ENCODE results near the gene TTLL12. TPM values are rescaled to one million over a fixed set of nuclear protein-coding genes. Genes with fewer than 3 reads are reported as not detected.

TTLL12 gene
- 78.0 TPM for polyA plus RNA-seq (2012; ENCODE audit: insufficient read depth, insufficient read length, low read depth)

DNA sequence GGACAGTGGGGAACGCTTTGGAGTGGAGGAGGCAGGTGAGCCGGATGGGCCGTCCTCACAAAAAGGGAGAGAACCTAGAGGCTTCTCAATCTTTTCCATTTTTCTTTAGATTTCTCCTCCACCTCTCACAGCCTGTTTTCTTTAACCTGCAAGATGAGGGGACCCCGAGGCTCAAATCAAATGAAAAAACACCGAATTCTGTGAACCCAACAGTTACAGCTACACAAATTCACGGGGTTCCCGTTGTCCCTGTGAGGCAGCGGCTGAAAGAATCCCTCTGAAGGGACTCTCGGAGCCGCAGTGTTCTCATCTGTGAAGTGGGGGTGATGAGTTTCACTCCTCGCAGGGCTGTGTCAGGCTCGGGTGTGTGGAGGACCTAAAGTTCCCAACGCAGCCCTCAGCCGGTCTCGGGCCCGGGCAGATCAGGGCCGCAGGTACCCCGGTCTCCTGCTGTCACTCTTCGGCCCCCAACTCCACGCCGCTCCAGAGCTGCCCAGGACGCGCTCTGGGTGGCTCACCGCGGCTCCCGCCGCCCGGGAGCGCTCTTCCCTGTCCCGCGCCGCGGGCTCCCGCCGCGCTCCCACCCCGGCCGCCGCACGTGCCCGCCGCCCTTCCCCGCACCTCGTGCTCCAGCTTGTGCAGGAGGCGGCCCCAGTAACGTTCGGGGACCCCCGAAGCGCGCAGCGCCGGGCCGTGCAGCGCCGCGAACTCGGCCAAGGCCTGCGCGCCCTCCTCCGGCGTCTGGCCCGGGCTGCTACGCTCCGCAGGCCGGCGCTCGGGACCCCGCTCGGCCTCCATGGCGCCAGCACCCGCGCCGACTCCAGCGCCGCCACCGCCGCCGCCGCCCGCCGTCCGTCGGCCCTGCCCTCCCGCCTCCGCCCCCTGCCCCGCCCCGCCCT lies at the start of gene TTLL12:
Gene TTLL12 (minus strand): TSS at position 863 of the 899 bp plus-strand sequence. CDS start 65 bp downstream, at position 798.
- peaks cover 3% of the 10 kb centered on the region; the same call in 1 of the 2 replicates for H3K4me1 ChIP-seq
- TF ChIP-seq, protein P1, sequence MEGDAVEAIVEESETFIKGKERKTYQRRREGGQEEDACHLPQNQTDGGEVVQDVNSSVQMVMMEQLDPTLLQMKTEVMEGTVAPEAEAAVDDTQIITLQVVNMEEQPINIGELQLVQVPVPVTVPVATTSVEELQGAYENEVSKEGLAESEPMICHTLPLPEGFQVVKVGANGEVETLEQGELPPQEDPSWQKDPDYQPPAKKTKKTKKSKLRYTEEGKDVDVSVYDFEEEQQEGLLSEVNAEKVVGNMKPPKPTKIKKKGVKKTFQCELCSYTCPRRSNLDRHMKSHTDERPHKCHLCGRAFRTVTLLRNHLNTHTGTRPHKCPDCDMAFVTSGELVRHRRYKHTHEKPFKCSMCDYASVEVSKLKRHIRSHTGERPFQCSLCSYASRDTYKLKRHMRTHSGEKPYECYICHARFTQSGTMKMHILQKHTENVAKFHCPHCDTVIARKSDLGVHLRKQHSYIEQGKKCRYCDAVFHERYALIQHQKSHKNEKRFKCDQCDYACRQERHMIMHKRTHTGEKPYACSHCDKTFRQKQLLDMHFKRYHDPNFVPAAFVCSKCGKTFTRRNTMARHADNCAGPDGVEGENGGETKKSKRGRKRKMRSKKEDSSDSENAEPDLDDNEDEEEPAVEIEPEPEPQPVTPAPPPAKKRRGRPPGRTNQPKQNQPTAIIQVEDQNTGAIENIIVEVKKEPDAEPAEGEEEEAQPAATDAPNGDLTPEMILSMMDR (IDR thresholded peaks at IDR 0.05; ENCODE audit: low read depth, low read length), result no peak

DNA sequence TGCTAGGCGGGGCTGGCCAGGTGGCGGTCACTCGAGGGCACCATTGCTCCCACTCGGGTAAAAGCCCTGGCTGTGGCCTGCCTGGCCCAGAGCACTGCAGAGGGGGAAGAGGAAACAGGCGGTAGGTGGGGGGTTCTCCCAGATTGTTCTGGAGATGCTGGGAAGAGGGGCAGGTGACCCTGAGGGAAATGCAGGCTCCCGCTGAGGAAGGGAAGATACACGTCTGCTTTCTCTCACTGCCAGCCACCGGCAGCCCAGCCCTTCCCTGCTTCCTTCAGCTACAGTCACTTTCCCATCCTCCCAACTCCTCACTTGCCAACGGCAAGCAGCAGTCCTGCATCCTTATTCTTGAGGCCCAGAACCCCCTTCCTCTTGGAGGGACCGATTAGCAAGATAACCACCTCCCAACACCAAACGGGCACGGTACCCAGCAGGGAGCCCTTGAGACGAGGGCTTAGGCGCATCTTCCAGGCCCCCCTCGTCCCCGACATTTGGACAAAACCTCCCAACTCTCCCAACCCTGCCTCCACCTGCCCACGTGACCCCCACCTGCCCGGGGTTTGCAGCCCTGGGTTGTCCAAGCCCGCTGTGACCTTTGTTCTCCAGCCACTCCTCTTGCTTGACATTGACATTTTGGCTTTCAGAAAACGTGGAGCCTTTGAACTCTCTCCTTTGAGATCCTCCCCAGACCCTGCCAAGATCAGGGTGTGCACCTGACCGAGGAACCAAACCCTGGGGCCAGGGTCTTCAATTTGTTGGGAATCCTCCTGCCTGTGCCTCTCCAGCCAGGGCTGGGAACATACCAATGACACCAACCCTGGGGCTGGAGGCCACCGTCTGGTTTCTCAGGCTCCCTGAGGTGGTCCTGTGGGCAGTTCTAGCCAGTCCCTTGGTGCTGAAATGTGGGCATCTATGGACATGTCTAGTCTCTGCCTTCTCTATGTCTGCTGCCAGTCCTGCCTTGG lies 48.8 kb upstream of the TTLL12 start:
- no peaks in the 10 kb centered on the region for H3K9me3 ChIP-seq
- H3K27me3 ChIP-seq, result no peaks in the 10 kb centered on the region
- no peak overlapping the region for H3K4me3 ChIP-seq (ENCODE audit: low read depth, low read length)
- peaks cover 49% of the 10 kb centered on the region for H3K4me1 ChIP-seq
- TF ChIP-seq, protein P1 (IDR thresholded peaks at IDR 0.05; ENCODE audit: low read depth, low read length), result no peak
- no peaks in the 10 kb centered on the region for H3K36me3 ChIP-seq
- DNase-seq, result peak; percentile 40

More for the DNA sequence above, at the start of gene TTLL12:
- H3K4me3 ChIP-seq (ENCODE audit: low read depth, low read length), result peak within 1 kb of the TSS; percentile 85
- no peaks in the 10 kb centered on the region for H3K9me3 ChIP-seq
- DNase-seq, result peak; percentile 80
- peaks cover 32% of the 10 kb centered on the region for H3K36me3 ChIP-seq
- H3K27me3 ChIP-seq, result no peaks in the 10 kb centered on the region

- Histone ChIP-seq H3K4me1 (peaks cover 40% of the 10 kb centered on the region), H3K36me3 (no peaks in the 10 kb centered on the region), H3K9me3 (no peaks in the 10 kb centered on the region), H3K4me3 (ENCODE audit: low read depth, low read length) (no peak overlapping the region), H3K27me3 (no peaks in the 10 kb centered on the region)
- DNase-seq, result peak; percentile 41
- TF ChIP-seq, protein P1 (IDR thresholded peaks at IDR 0.05; ENCODE audit: low read depth, low read length), result no peak
Observed at GRCh38 chr22:43234264-43234988, 47.5 kb upstream of the TTLL12 start.

GRCh38 chr22:43233529-43233928 lies 46.6 kb upstream of the TTLL12 start:
- Histone ChIP-seq H3K4me3 (ENCODE audit: low read depth, low read length) (no peak overlapping the region), H3K27me3 (no peaks in the 10 kb centered on the region), H3K4me1 (peaks cover 31% of the 10 kb centered on the region), H3K36me3 (no peaks in the 10 kb centered on the region), H3K9me3 (no peaks in the 10 kb centered on the region)
- DNase-seq, result no peak
- TF ChIP-seq, protein P1 (IDR thresholded peaks at IDR 0.05; ENCODE audit: low read depth, low read length), result no peak

DNA sequence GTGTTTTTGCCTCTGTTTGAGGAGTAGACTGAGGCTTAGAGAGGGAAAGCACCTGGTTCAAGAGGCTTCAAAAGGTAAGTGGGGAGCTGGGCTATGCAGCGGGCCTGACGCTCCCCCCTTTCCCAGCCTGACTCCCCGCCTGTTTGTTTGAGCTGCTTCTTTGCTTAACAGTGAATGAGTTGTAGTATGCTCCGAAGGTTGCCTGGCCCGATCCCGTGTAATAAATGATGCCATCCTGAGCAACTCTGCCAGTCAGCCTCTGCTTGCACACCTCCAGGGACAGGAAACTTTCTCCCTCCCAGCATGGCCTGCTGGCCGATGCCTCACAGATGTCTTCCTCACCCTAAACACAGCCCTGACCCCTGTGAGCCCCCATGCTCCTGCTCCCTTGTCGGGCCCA lies 45.5 kb upstream of the TTLL12 start:
- Histone ChIP-seq H3K27me3 (no peaks in the 10 kb centered on the region), H3K36me3 (no peaks in the 10 kb centered on the region), H3K4me3 (ENCODE audit: low read depth, low read length) (no peak overlapping the region), H3K4me1 (peaks cover 22% of the 10 kb centered on the region), H3K9me3 (no peaks in the 10 kb centered on the region)
- TF ChIP-seq, protein P1 (IDR thresholded peaks at IDR 0.05; ENCODE audit: low read depth, low read length), result no peak
- no peak for DNase-seq

All from BE2C (cell line).